Cardiac muscle cell (in vitro differentiated cells and primary cell): ENCODE measurements around the gene ISOC2. TPM values are rescaled to one million over a fixed set of nuclear protein-coding genes. Genes with fewer than 3 reads are reported as not detected.
A peak's percentile ranks its signal among the peaks of the same experiment; 100 is the strongest.

Source experiments
- DNase-seq, 2 donors: peaks; one replicate each; pipeline versions ENCODE4 v3.0.0 to v3.0.0-alpha.2; 2010 to 2017; ENCODE audit warnings: low read depth in 1 of 2, low spot score in 1 of 2
- H3K27ac ChIP-seq: fragments of 200-600 bp; sonication (generic); 2 replicates; pipeline ENCODE4 v1.5.1; 2016
- H3K27me3 ChIP-seq: fragments of 200-600 bp; sonication (generic); 2 replicates; pipeline ENCODE4 v1.6.0; 2016; ENCODE audit warnings: control low read depth
- H3K36me3 ChIP-seq: fragments of 200-600 bp; sonication (generic); 2 replicates; pipeline ENCODE4 v1.5.1; 2016; ENCODE audit warnings: control low read depth
- H3K4me1 ChIP-seq: fragments of 200-600 bp; sonication (generic); 2 replicates; pipeline ENCODE4 v1.8.1; 2017; ENCODE audit warnings: low read depth, mild to moderate bottlenecking, mixed run types
- H3K4me3 ChIP-seq: fragments of 200-600 bp; sonication (generic); 2 replicates; pipeline ENCODE4 v1.5.1; 2016; ENCODE audit warnings: mild to moderate bottlenecking
- H3K9me3 ChIP-seq: fragments of 200-600 bp; sonication (generic); 2 replicates; pipeline ENCODE4 v1.5.1; 2017; ENCODE audit warnings: low read depth, mild to moderate bottlenecking, control low read depth
- CTCF ChIP-seq: IDR thresholded peaks from 2 replicates; pipeline ENCODE4 v1.5.1; 2012; ENCODE audit warnings: low read depth, mild to moderate bottlenecking, low read length
- polyA plus RNA-seq: library from polyadenylated mRNA; unstranded; fragments of >200 nt; fragmentation: Nextera tagmentation; extraction: Ambion mirVana; gene quantifications from 2 replicates; pipeline ENCODE4 v1.2.1, GENCODE V29; 2016
- total RNA-seq: library from RNA; depleted of rRNA; stranded (reverse); fragments of >200 nt; gene quantifications from 2 replicates; pipeline ENCODE4 v1.2.3, GENCODE V29; 2016

Gene ISOC2
- total and polyA plus RNA-seq, 2 experiments from 2014 or later = 89.7 to 99.4 TPM

GRCh38 chr19:55464039-55464661 is 2.7 kb upstream of the ISOC2 start:
- no peaks in the 10 kb centered on the region for H3K27me3 ChIP-seq
- no peaks in the 10 kb centered on the region for H3K36me3 ChIP-seq
- H3K4me3 ChIP-seq = no peak overlapping the region
- no peak for TF ChIP-seq CTCF
- no peaks in the 10 kb centered on the region for H3K9me3 ChIP-seq
- no peak overlapping the region for H3K27ac ChIP-seq
- DNase-seq = no peak
- no peaks in the 10 kb centered on the region for H3K4me1 ChIP-seq

GRCh38 chr19:55463583-55464031 is 2.2 kb upstream of the ISOC2 start:
- H3K4me1 ChIP-seq = no peaks in the 10 kb centered on the region
- H3K4me3 ChIP-seq = no peak overlapping the region
- no peak for TF ChIP-seq CTCF
- H3K27ac ChIP-seq = no peak overlapping the region
- DNase-seq = no peak
- no peaks in the 10 kb centered on the region for H3K27me3 ChIP-seq
- no peaks in the 10 kb centered on the region for H3K9me3 ChIP-seq
- H3K36me3 ChIP-seq = no peaks in the 10 kb centered on the region

GRCh38 chr19:55462722-55463121 is 1.3 kb upstream of the ISOC2 start:
- no peaks in the 10 kb centered on the region for H3K9me3 ChIP-seq
- DNase-seq = no peak
- H3K4me3 ChIP-seq = no peak overlapping the region
- no peaks in the 10 kb centered on the region for H3K4me1 ChIP-seq
- H3K36me3 ChIP-seq = no peaks in the 10 kb centered on the region
- H3K27ac ChIP-seq = no peak overlapping the region
- no peak for TF ChIP-seq CTCF
- H3K27me3 ChIP-seq = no peaks in the 10 kb centered on the region

- Histone ChIP-seq H3K4me3 (peak overlapping the region; percentile 26), H3K9me3 (no peaks in the 10 kb centered on the region), H3K4me1 (no peaks in the 10 kb centered on the region), H3K27ac (peak overlapping the region; percentile 29), H3K27me3 (no peaks in the 10 kb centered on the region), H3K36me3 (no peaks in the 10 kb centered on the region)
- no peak for TF ChIP-seq CTCF
- DNase-seq = peak in 1 of 2 donors; percentile 66
Observed at GRCh38 chr19:55461974-55462626, 658 bp upstream of the ISOC2 start.

- no peaks in the 10 kb centered on the region for H3K36me3 ChIP-seq
- H3K9me3 ChIP-seq = no peaks in the 10 kb centered on the region
- H3K27me3 ChIP-seq = no peaks in the 10 kb centered on the region
- peak overlapping the region; percentile 65 for H3K4me3 ChIP-seq
- H3K27ac ChIP-seq = peak overlapping the region; percentile 91
- TF ChIP-seq CTCF = no peak
- peak; percentile 90 to 96 for DNase-seq
- H3K4me1 ChIP-seq = no peaks in the 10 kb centered on the region
Observed at GRCh38 chr19:55460670-55461258, 678 bp downstream of the ISOC2 start.
